ENCODE data around the gene TBC1D8B. TPM values are rescaled to one million over a fixed set of nuclear protein-coding genes. Genes with fewer than 3 reads are reported as not detected.

Gene TBC1D8B
- polyA plus RNA-seq, 1 of the 3 experiments (the other 2 are of a cell fraction): 0.03 TPM

DNA sequence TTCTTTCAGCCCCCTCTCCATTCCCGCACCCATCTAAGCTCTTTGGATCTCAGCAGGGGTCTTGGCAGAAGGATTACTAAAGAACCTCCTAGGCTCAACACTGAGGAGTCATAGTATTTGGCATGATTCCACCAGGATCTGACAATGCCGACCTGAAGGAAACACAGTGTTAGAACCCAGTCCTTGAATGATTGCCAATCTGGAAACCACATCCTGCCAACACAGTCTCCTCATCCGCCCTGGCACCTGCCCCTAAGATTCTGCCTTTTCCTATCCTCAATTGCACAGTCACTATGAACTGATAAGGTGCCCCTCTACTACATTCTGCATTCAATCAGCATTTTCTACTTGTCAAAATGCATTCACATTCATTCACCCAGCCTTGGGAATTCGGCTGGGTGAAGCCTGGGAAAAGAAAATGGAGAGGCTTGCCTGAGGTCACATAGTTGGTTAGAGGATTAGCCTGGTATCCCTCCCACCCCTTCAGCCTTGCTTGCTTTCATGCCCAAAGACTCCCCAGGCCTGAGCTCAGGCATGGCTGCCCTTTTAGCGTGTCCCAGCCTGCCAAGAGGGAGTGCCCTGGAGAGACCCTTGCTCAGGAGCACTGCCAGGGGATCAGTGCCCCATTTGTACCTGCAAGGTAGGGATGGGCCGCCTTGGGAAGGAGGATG is 115.5 kb downstream of the TBC1D8B start:
- H3K4me3 ChIP-seq (ENCODE audit: low read depth in 2 of 2, low read length in 1 of 2): no peak overlapping the region
- TF ChIP-seq FOXM1 (IDR thresholded peaks at IDR 0.05; ENCODE audit: low read depth) (no peak), SIN3A (IDR thresholded peaks at IDR 0.05; ENCODE audit: borderline replicate concordance, low read depth, low read length) (no peak), EZH2phosphoT487 (IDR thresholded peaks at IDR 0.05; ENCODE audit: borderline replicate concordance, low read depth) (no peak), MXI1 (IDR thresholded peaks at IDR 0.05; ENCODE audit: low read depth, low read length) (no peak), RXRA (IDR thresholded peaks at IDR 0.05; ENCODE audit: borderline replicate concordance, low read depth) (peak; percentile 47; the same call in 1 of the 2 replicates), JUND (IDR thresholded peaks at IDR 0.05) (peak; percentile 58), NRF1 (IDR thresholded peaks at IDR 0.05; ENCODE audit: low read depth, low read length) (no peak), POLR2AphosphoS5 (IDR thresholded peaks at IDR 0.05; ENCODE audit: low read depth, low read length) (peak; percentile 36; the same call in 1 of the 2 replicates), RFX5 (IDR thresholded peaks at IDR 0.05; ENCODE audit: low read length) (no peak), EP300 (IDR thresholded peaks at IDR 0.05; ENCODE audit: borderline replicate concordance in 1 of 2, low read depth in 1 of 2, low read length in 1 of 2) (peak in 1 of 2 experiments; percentile 85; a peak in 2 of 4 replicates), TEAD4 (IDR thresholded peaks at IDR 0.05; ENCODE audit: borderline replicate concordance, insufficient read depth) (peak; percentile 56; the same call in 1 of the 2 replicates), NFIC (IDR thresholded peaks at IDR 0.05; ENCODE audit: borderline replicate concordance) (peak; percentile 98), RAD21 (IDR thresholded peaks at IDR 0.05; ENCODE audit: low read length) (no peak), RCOR1 (IDR thresholded peaks at IDR 0.05; ENCODE audit: low read length) (no peak), TAF1 (IDR thresholded peaks at IDR 0.05; ENCODE audit: borderline replicate concordance, low read depth, low read length) (no peak), GABPA (IDR thresholded peaks at IDR 0.05; ENCODE audit: low read depth) (peak; percentile 38; the same call in 1 of the 2 replicates), FOSL2 (IDR thresholded peaks at IDR 0.05; ENCODE audit: borderline replicate concordance, low read depth) (peak; percentile 42; the same call in 1 of the 2 replicates), TCF12 (IDR thresholded peaks at IDR 0.05) (peak; percentile 95)
- TF ChIP-seq, protein P1, sequence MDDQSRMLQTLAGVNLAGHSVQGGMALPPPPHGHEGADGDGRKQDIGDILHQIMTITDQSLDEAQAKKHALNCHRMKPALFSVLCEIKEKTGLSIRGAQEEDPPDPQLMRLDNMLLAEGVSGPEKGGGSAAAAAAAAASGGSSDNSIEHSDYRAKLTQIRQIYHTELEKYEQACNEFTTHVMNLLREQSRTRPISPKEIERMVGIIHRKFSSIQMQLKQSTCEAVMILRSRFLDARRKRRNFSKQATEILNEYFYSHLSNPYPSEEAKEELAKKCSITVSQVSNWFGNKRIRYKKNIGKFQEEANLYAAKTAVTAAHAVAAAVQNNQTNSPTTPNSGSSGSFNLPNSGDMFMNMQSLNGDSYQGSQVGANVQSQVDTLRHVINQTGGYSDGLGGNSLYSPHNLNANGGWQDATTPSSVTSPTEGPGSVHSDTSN (IDR thresholded peaks at IDR 0.05): peak; percentile 87
- TF ChIP-seq, protein P2, sequence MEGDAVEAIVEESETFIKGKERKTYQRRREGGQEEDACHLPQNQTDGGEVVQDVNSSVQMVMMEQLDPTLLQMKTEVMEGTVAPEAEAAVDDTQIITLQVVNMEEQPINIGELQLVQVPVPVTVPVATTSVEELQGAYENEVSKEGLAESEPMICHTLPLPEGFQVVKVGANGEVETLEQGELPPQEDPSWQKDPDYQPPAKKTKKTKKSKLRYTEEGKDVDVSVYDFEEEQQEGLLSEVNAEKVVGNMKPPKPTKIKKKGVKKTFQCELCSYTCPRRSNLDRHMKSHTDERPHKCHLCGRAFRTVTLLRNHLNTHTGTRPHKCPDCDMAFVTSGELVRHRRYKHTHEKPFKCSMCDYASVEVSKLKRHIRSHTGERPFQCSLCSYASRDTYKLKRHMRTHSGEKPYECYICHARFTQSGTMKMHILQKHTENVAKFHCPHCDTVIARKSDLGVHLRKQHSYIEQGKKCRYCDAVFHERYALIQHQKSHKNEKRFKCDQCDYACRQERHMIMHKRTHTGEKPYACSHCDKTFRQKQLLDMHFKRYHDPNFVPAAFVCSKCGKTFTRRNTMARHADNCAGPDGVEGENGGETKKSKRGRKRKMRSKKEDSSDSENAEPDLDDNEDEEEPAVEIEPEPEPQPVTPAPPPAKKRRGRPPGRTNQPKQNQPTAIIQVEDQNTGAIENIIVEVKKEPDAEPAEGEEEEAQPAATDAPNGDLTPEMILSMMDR (IDR thresholded peaks at IDR 0.05): no peak
- no peak for DNase-seq
- no peaks in the 10 kb centered on the region for H3K9me3 ChIP-seq
- WGBS (ENCODE audit: low lambda C conversion rate): 16% methylated on average over 5 of the region's 6 CpGs
- H3K27me3 ChIP-seq (ENCODE audit: insufficient read depth): peaks cover 15% of the 10 kb centered on the region; the same call in 1 of the 2 replicates
- POLR2A ChIA-PET: no interaction called here
- H3K9me2 ChIP-seq: no peaks in the 10 kb centered on the region
- H3K4me2 ChIP-seq: peak overlapping the region; percentile 40; the same call in 1 of the 2 replicates
- H4K20me1 ChIP-seq (ENCODE audit: insufficient read depth): no peaks in the 10 kb centered on the region
- CTCF ChIA-PET: no interaction called here
- no peaks in the 10 kb centered on the region for H3K79me2 ChIP-seq (ENCODE audit: insufficient read depth)
- H3K27ac ChIP-seq (ENCODE audit: low read depth in 2 of 2, low read length in 1 of 2): peak overlapping the region in 1 of 2 experiments; percentile 44; a peak in 3 of 4 replicates
- H3K9ac ChIP-seq: no peak overlapping the region
- peaks cover 0 to 5% of the 10 kb centered on the region in 2 experiments; a peak in 1 of 4 replicates for H3K4me1 ChIP-seq (ENCODE audit: control insufficient read depth in 1 of 2, insufficient read depth in 2 of 2, low read depth in 1 of 2, low read length in 1 of 2)
- H3K36me3 ChIP-seq (replicated peaks in 1 of 2; ENCODE audit: control insufficient read depth in 1 of 2, insufficient read depth in 2 of 2, low read length in 1 of 2): no peaks in the 10 kb centered on the region
- no peak overlapping the region for H2AFZ ChIP-seq (ENCODE audit: low read depth)
- H3F3A ChIP-seq (replicated peaks; ENCODE audit: insufficient read depth): peaks cover 3% of the 10 kb centered on the region
